Activated CD8-positive, alpha-beta memory T cell treated with anti-CD3 and anti-CD28 coated beads for 36 hours (primary cell): Measurements from ENCODE around the gene RNASEH2B. TPM values are rescaled to one million over a fixed set of nuclear protein-coding genes. Genes with fewer than 3 reads are reported as not detected.

Source experiments
- CTCF ChIA-PET: fragments of 350-600 bp; sonication (Branson Sonifier 250); formaldehyde crosslinking; loops from one replicate; lab custom pipeline; 2021; ENCODE audit warnings: antibody characterized with exemption; lab: Charles Lee
- POLR2A ChIA-PET: fragments of 350-600 bp; sonication (Branson Sonifier 250); formaldehyde crosslinking; loops from one replicate; lab custom pipeline; 2021; ENCODE audit warnings: antibody characterized with exemption; lab: Charles Lee
- total RNA-seq, 2 experiments: library from RNA; stranded (reverse); gene quantifications; one replicate each; pipeline ENCODE4 v1.2.3, GENCODE V29; 2021

Gene RNASEH2B
- total RNA-seq, 2 experiments from 2014 or later = 66.4 to 68.3 TPM

GRCh38 chr13:51004918-51005460 lies 95.4 kb downstream of the RNASEH2B start:
- ChIA-PET POLR2A (no interaction called here), CTCF (no interaction called here)

- CTCF ChIA-PET = no interaction called here
- POLR2A ChIA-PET = no interaction called here
Observed at GRCh38 chr13:51005566-51005965, 96.0 kb downstream of the RNASEH2B start.

Other genes with a start within 250 kb of the RNASEH2B start
- gene DLEU7, start 66.1 kb upstream of the RNASEH2B start, total RNA-seq = not detected
- not detected for gene C13orf42, start 201.5 kb downstream of the RNASEH2B start, total RNA-seq